Right lobe of liver (tissue), 4 donors: Measurements from ENCODE around the gene L3MBTL2.

Experiments
- POLR2A ChIP-seq: fragments of 450-650 bp; IDR thresholded peaks from one replicate; pipeline ENCODE4 v1.6.1; 2017; ENCODE audit warnings: antibody characterized with exemption, mild to moderate bottlenecking
- TF ChIP-seq, protein P1 (sequence below), 4 donors: fragments of 200-600 bp in 3 of 4; fragments of 450-650 bp in 1 of 4; IDR thresholded peaks; one replicate each; pipeline versions ENCODE4 v1.5.1 to v1.8.0; 2016 to 2022; ENCODE audit warnings: antibody characterized with exemption in 4 of 4, mild to moderate bottlenecking in 2 of 4
- donor health status: DM: no; HTN: no; CAD: no.
- donor health status: DM: no; HTN: no; CAD: no.
- donor health status: DM: no; HTN: yes; CAD: no.

GRCh38 chr22:41201141-41201540, 4.0 kb upstream of the L3MBTL2 start:
- TF ChIP-seq, protein P1, sequence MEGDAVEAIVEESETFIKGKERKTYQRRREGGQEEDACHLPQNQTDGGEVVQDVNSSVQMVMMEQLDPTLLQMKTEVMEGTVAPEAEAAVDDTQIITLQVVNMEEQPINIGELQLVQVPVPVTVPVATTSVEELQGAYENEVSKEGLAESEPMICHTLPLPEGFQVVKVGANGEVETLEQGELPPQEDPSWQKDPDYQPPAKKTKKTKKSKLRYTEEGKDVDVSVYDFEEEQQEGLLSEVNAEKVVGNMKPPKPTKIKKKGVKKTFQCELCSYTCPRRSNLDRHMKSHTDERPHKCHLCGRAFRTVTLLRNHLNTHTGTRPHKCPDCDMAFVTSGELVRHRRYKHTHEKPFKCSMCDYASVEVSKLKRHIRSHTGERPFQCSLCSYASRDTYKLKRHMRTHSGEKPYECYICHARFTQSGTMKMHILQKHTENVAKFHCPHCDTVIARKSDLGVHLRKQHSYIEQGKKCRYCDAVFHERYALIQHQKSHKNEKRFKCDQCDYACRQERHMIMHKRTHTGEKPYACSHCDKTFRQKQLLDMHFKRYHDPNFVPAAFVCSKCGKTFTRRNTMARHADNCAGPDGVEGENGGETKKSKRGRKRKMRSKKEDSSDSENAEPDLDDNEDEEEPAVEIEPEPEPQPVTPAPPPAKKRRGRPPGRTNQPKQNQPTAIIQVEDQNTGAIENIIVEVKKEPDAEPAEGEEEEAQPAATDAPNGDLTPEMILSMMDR (IDR thresholded peaks at IDR 0.05), result no peak
- no peak for TF ChIP-seq POLR2A
